Endothelial cell (in vitro differentiated cells): ENCODE results near the gene CMTM1. TPM values are rescaled to one million over a fixed set of nuclear protein-coding genes. Genes with fewer than 3 reads are reported as not detected.
"Not testable (repeated sequence)": the region's sequence is repeated elsewhere in the genome, so short reads cannot be mapped to it uniquely, and the experiment has no call there.

ENCODE experiments used
- DNase-seq: peaks from one replicate; pipeline ENCODE4 v3.0.0; 2021; ENCODE audit warnings: low spot score
- H3K27ac Mint-ChIP-seq: one replicate; pipeline ENCODE4 v1.8.0; 2021; ENCODE audit warnings: mixed read lengths, inconsistent platforms; ENCODE audit not compliant: unreplicated experiment
- H3K27me3 Mint-ChIP-seq: one replicate; pipeline ENCODE4 v1.8.0; 2021; ENCODE audit warnings: mild to moderate bottlenecking, moderate library complexity, mixed read lengths, inconsistent platforms; ENCODE audit not compliant: unreplicated experiment
- H3K36me3 Mint-ChIP-seq: one replicate; pipeline ENCODE4 v1.8.0; 2021; ENCODE audit warnings: mild to moderate bottlenecking, low read depth, mixed read lengths, inconsistent platforms; ENCODE audit not compliant: unreplicated experiment
- H3K4me1 Mint-ChIP-seq: one replicate; pipeline ENCODE4 v1.8.0; 2021; ENCODE audit warnings: mild to moderate bottlenecking, mixed read lengths, inconsistent platforms; ENCODE audit not compliant: unreplicated experiment
- H3K4me3 Mint-ChIP-seq: one replicate; pipeline ENCODE4 v1.8.0; 2021; ENCODE audit warnings: mild to moderate bottlenecking, mixed read lengths, inconsistent platforms; ENCODE audit not compliant: unreplicated experiment
- H3K9me3 Mint-ChIP-seq: one replicate; pipeline ENCODE4 v1.8.0; 2021; ENCODE audit warnings: mixed read lengths, inconsistent platforms; ENCODE audit not compliant: unreplicated experiment
- total RNA-seq: library from RNA; stranded (reverse); fragmentation: NEBNext Ultra II Directional; extraction: Animal tissue kit (Norgen Biotek cat#: 25700); gene quantifications from one replicate; pipeline ENCODE4 v1.2.1, GENCODE V29; 2021; ENCODE audit not compliant: unreplicated experiment
- TF ChIP-seq, protein P1 (sequence below): fragments of 200-600 bp; sonication (generic); IDR thresholded peaks from one replicate; pipeline ENCODE4 v1.5.0; 2021; ENCODE audit warnings: antibody characterized with exemption; ENCODE audit not compliant: unreplicated experiment

Gene CMTM1
- total RNA-seq, 1 donor from 2014 or later = 8.3 TPM

DNA sequence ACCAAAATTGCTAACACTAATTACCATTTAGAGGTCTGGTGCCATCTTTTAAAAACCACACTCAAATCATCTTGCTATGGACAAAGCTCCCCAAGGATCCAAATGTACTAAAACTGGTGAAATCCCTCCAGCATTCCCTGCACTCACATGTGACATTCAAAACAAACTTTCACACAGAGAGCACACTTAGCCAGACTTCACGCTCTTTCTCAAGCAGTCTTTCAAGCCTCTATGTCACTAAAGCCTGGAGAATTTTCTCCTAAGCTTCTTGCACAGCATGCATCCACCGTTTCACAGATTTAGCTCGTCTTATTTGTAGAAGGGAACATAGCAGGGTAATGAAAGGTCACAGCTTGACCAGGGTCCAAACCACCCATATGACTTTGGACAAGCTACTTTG is 57.5 kb downstream of the CMTM1 start:
- H3K4me3 Mint-ChIP-seq = no peak overlapping the region
- no peak for DNase-seq
- no peaks in the 10 kb centered on the region for H3K36me3 Mint-ChIP-seq

DNA sequence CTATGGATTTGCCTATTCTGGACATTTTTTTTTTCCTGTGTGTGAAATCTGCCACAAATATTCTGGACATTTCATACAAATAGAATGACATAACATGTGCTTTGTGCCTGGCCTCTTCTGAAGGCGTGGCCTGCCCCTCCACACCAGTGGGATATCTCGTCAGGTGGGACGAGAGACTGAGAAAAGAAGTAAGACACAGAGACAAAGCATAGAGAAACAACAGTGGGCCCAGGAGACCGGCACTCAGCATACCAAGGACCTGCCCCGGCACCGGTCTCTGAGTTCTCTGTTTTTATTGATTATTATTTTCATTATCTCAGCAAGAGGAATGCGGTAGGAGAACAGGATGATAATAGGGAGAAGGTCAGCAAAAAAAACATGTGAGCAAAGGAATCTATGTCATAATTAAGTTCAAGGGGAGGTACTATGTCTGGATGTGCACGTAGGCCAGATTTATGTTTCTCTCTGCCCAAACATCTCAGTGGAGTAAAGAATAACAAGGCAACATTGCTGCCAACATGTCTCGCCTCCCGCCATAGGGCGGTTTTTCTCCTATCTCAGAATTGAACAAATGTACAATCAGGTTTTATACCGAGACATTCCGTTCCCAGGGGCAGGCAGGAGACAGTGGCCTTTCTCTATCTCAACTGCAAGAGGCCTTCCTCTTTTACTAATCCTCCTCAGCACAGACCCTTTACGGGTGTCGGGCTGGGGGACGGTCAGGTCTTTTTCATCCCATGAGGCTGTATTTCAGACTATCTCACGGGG is 61.6 kb downstream of the CMTM1 start:
- not testable (repeated sequence) for H3K4me3 Mint-ChIP-seq, H3K36me3 Mint-ChIP-seq, H3K9me3 Mint-ChIP-seq, H3K27me3 Mint-ChIP-seq, H3K27ac Mint-ChIP-seq, H3K4me1 Mint-ChIP-seq, DNase-seq

More for the DNA sequence above, 57.5 kb downstream of the CMTM1 start:
- H3K9me3 Mint-ChIP-seq = no peaks in the 10 kb centered on the region
- TF ChIP-seq, protein P1, sequence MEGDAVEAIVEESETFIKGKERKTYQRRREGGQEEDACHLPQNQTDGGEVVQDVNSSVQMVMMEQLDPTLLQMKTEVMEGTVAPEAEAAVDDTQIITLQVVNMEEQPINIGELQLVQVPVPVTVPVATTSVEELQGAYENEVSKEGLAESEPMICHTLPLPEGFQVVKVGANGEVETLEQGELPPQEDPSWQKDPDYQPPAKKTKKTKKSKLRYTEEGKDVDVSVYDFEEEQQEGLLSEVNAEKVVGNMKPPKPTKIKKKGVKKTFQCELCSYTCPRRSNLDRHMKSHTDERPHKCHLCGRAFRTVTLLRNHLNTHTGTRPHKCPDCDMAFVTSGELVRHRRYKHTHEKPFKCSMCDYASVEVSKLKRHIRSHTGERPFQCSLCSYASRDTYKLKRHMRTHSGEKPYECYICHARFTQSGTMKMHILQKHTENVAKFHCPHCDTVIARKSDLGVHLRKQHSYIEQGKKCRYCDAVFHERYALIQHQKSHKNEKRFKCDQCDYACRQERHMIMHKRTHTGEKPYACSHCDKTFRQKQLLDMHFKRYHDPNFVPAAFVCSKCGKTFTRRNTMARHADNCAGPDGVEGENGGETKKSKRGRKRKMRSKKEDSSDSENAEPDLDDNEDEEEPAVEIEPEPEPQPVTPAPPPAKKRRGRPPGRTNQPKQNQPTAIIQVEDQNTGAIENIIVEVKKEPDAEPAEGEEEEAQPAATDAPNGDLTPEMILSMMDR = no peak
- no peak overlapping the region for H3K27ac Mint-ChIP-seq
- no peaks in the 10 kb centered on the region for H3K4me1 Mint-ChIP-seq
- H3K27me3 Mint-ChIP-seq = peaks cover 2% of the 10 kb centered on the region

Other genes starting within 250 kb of the CMTM1 start
- 1,308 TPM for gene CDH5, start 199.7 kb upstream of the CMTM1 start, total RNA-seq
- gene BEAN1, start 139.1 kb upstream of the CMTM1 start, total RNA-seq = 0.49 TPM
- gene TK2, start 16.3 kb upstream of the CMTM1 start, total RNA-seq = 13.1 TPM
- gene CKLF, start 13.9 kb upstream of the CMTM1 start, total RNA-seq = 38.0 TPM
- 2.1 TPM for gene CMTM2, start 13.0 kb downstream of the CMTM1 start, total RNA-seq
- gene CMTM3, start 38.3 kb downstream of the CMTM1 start, total RNA-seq = 268 TPM
- 15.5 TPM for gene CMTM4, start 130.3 kb downstream of the CMTM1 start, total RNA-seq
- 138 TPM for gene DYNC1LI2, start 185.2 kb downstream of the CMTM1 start, total RNA-seq
- gene TERB1, start 235.1 kb downstream of the CMTM1 start, total RNA-seq = 0.10 TPM